Fibroblast of pulmonary artery (primary cell): Measurements from ENCODE around the gene CEBPZ.

Source experiments
- DNase-seq: peaks from one replicate; pipeline ENCODE4 v3.0.0-alpha.2; 2010; ENCODE audit warnings: low read depth
- H3K4me3 ChIP-seq: replicated peaks from 2 replicates; pipeline ENCODE4 v1.5.1; 2011; ENCODE audit warnings: low read depth, mild to moderate bottlenecking, control low read depth, low read length, moderate library complexity
- CTCF ChIP-seq: IDR thresholded peaks from 2 replicates; pipeline ENCODE4 v1.5.1; 2011; ENCODE audit warnings: mild to moderate bottlenecking, control low read depth, low read length, inconsistent platforms; ENCODE audit errors: missing control alignments

The CEBPZ gene

GRCh38 chr2:37156857-37157714 is 74.3 kb downstream of the CEBPZ start, which contains the start of gene EIF2AK2:
EIF2AK2 (minus strand) TSS chr2:37156980; CDS start chr2:37147806, 9,174 bp downstream.
- no peak for TF ChIP-seq CTCF
- peak within 1 kb of the TSS; percentile 89 for H3K4me3 ChIP-seq
- DNase-seq = peak; percentile 84

GRCh38 chr2:37156071-37156856 is 75.1 kb downstream of the CEBPZ start:
- no peak for TF ChIP-seq CTCF
- peak; percentile 62 for DNase-seq
- peak overlapping the region; percentile 89 for H3K4me3 ChIP-seq

GRCh38 chr2:37154785-37155184 is 76.6 kb downstream of the CEBPZ start:
- no peak for DNase-seq
- no peak overlapping the region for H3K4me3 ChIP-seq
- TF ChIP-seq CTCF = no peak

- TF ChIP-seq CTCF = no peak
- no peak for DNase-seq
- no peak overlapping the region for H3K4me3 ChIP-seq
Observed at GRCh38 chr2:37153224-37153623, 78.2 kb downstream of the CEBPZ start.
